Thyroid gland (tissue), 4 donors: ENCODE measurements around the gene EXOC4. TPM values are rescaled to one million over a fixed set of nuclear protein-coding genes. Genes with fewer than 3 reads are reported as not detected.
"Not testable (repeated sequence)": the region's sequence is repeated elsewhere in the genome, so short reads cannot be mapped to it uniquely, and the experiment has no call there.

ENCODE experiments used
- DNase-seq, 2 donors: peaks; one replicate each; pipeline ENCODE4 v3.0.0-alpha.2; 2019
- H3K27ac ChIP-seq, 3 donors: fragments of 200-600 bp; sonication (generic); 1 replicate in 2 of 3; 2 replicates in 1 of 3; pipeline ENCODE4 v1.5.1; 2016 to 2019; ENCODE audit warnings: mild to moderate bottlenecking in 1 of 3, moderate library complexity in 1 of 3
- H3K27me3 ChIP-seq: fragments of 200-600 bp; sonication (generic); one replicate; pipeline ENCODE4 v1.5.1; 2019
- H3K36me3 ChIP-seq, 2 donors: fragments of 200-600 bp; sonication (generic); one replicate each; pipeline ENCODE4 v1.5.1; 2016 to 2019
- H3K4me1 ChIP-seq, 2 donors: fragments of 200-600 bp; sonication (generic); one replicate each; pipeline ENCODE4 v1.5.1; 2017 to 2019
- H3K4me3 ChIP-seq, 3 donors: fragments of 200-600 bp; sonication (generic); replicated peaks in 1 of 3; 1 replicate in 2 of 3; 2 replicates in 1 of 3; pipeline ENCODE4 v1.5.1; 2016; ENCODE audit warnings: mild to moderate bottlenecking in 1 of 3
- H3K9me3 ChIP-seq: fragments of 200-600 bp; sonication (generic); one replicate; pipeline ENCODE4 v1.5.1; 2017
- POLR2A ChIP-seq, 2 donors: fragments of 450-650 bp; IDR thresholded peaks; one replicate each; pipeline ENCODE4 v1.6.1; 2017; ENCODE audit warnings: antibody characterized with exemption in 2 of 2, mild to moderate bottlenecking in 2 of 2, moderate library complexity in 1 of 2
- WGBS, 2 donors: methylation state at CpG; one replicate each; pipeline ENCODE4 v1.1.5; 2017; 5-methylcytosine and 5-hydroxymethylcytosine counted together
- intact Hi-C: fragments of 100-400 bp; cut with DNase I; formaldehyde crosslinking; loops from one replicate; pipeline ENCODE4 v1.15.1; 2023
- total RNA-seq, 4 donors: library from RNA; depleted of rRNA; stranded (reverse); fragments of >200 nt; gene quantifications; one replicate each; pipeline ENCODE4 v1.2.3, GENCODE V29; 2016
- TF ChIP-seq, protein P1 (sequence below), 6 experiments: fragments of 200-600 bp in 3 of 6; fragments of 450-650 bp in 3 of 6; sonication (generic) in 3 of 6; IDR thresholded peaks; one replicate each; pipeline ENCODE4 v1.5.1; 2016 to 2019; ENCODE audit warnings: antibody characterized with exemption in 6 of 6, mild to moderate bottlenecking in 2 of 6, inconsistent platforms in 1 of 6, moderate library complexity in 1 of 6

The EXOC4 gene
- total RNA-seq, 4 donors from 2014 or later: 74.0 to 116 (median 107) TPM

DNA sequence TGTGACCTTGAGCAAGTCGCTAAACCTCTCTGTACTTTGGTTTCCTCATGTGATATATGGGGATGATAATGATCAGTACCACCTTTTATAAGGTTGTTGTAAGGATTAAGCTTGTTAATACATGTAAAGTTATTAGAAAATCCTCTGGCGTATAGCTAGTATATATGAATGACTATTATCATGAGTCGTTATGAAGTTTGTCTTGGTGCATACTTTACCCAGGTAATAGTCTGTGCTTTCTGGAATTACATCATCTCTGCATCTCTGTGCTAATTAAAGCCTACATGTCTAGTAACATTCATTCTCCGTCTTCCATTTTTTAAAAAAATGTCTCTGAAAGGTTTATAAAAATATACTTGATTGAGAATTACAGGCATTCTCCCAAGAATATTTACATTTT, 524.8 kb downstream of the EXOC4 start:
- 96 to 98% methylated on average over 4 of the region's 4 CpGs for WGBS, 2 donors
- intact Hi-C loops: no loop called here
- no peaks in the 10 kb centered on the region for H3K36me3 ChIP-seq
- H3K4me3 ChIP-seq: no peak overlapping the region
- H3K27me3 ChIP-seq: no peaks in the 10 kb centered on the region
- H3K9me3 ChIP-seq: no peaks in the 10 kb centered on the region
- no peak for DNase-seq
- no peak for TF ChIP-seq POLR2A (IDR thresholded peaks at IDR 0.05)
- TF ChIP-seq, protein P1, sequence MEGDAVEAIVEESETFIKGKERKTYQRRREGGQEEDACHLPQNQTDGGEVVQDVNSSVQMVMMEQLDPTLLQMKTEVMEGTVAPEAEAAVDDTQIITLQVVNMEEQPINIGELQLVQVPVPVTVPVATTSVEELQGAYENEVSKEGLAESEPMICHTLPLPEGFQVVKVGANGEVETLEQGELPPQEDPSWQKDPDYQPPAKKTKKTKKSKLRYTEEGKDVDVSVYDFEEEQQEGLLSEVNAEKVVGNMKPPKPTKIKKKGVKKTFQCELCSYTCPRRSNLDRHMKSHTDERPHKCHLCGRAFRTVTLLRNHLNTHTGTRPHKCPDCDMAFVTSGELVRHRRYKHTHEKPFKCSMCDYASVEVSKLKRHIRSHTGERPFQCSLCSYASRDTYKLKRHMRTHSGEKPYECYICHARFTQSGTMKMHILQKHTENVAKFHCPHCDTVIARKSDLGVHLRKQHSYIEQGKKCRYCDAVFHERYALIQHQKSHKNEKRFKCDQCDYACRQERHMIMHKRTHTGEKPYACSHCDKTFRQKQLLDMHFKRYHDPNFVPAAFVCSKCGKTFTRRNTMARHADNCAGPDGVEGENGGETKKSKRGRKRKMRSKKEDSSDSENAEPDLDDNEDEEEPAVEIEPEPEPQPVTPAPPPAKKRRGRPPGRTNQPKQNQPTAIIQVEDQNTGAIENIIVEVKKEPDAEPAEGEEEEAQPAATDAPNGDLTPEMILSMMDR (IDR thresholded peaks at IDR 0.05): no peak
- no peak overlapping the region for H3K27ac ChIP-seq
- no peaks in the 10 kb centered on the region for H3K4me1 ChIP-seq

DNA sequence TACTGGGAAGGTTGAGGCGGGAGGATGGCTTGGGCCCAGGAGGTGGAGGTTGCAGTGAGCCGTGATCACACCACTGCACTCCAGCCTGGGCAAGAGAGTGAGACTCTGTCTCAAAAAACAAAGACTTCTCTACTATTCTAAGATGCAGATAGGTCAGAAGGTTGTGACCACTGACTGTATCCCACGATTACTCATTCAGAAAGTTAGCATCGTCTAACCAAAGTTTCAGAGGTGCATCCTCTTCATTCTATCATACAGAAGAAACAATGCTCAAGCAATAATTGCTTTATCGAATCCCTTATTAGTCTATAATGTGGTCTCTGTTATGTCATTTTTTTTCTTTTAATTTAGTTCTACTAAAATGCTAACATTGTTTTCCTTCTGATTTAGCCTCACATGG, 525.6 kb downstream of the EXOC4 start:
- no peaks in the 10 kb centered on the region for H3K4me1 ChIP-seq
- H3K4me3 ChIP-seq: no peak overlapping the region
- no peak for DNase-seq
- 88 to 97% methylated on average over 5 of the region's 5 CpGs for WGBS, 2 donors
- no peak overlapping the region for H3K27ac ChIP-seq
- intact Hi-C loops: no loop called here
- no peaks in the 10 kb centered on the region for H3K27me3 ChIP-seq
- TF ChIP-seq POLR2A (IDR thresholded peaks at IDR 0.05): no peak
- TF ChIP-seq, protein P1 (IDR thresholded peaks at IDR 0.05): no peak
- no peaks in the 10 kb centered on the region for H3K9me3 ChIP-seq
- no peaks in the 10 kb centered on the region for H3K36me3 ChIP-seq

DNA sequence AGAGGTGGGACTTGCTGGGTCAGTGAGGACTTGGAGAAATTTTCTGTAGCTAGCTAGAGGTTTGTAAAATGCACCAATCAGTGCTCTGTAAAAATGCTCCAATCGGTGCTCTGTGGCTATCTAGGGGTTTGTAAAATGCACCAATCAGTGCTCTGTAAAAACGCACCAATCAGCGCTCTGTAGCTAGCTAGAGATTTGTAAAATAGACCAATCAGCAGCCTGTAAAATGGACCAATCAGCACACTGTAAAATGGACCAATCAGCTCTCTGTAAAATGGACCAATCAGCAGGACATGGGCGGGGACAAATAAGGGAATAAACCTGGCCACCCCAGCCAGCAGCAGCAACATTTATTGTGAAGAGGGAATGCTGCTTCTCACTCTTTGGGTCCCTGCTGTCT, 526.7 kb downstream of the EXOC4 start:
- H3K27me3 ChIP-seq, H3K27ac ChIP-seq, H3K4me1 ChIP-seq, DNase-seq, H3K36me3 ChIP-seq, H3K4me3 ChIP-seq, intact Hi-C loops, H3K9me3 ChIP-seq: not testable (repeated sequence)
- 96 to 97% methylated on average over 4 of the region's 4 CpGs for WGBS, 2 donors

DNA sequence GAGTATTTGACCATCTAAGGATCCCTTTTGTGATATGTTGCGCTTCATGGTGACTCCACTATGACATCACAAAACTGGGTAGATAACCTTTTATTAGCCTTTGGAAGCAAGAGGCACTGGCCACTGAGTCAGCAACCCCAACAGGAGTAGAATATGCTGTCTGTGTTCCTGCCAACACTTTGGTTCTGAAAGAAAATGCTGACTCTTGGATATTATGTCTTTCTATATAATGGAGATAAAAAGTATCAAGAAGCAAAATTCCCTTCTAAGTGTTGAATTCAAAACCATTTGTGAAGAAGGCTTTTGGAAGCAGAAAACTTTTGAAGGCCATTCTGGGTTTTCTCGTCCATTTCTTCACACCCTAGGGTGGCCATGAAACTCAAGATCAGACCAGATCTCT, 528.0 kb downstream of the EXOC4 start:
- Histone ChIP-seq H3K36me3 (no peaks in the 10 kb centered on the region), H3K4me3 (no peak overlapping the region), H3K27me3 (no peaks in the 10 kb centered on the region), H3K27ac (no peak overlapping the region), H3K9me3 (no peaks in the 10 kb centered on the region), H3K4me1 (no peaks in the 10 kb centered on the region)
- no peak for DNase-seq
- TF ChIP-seq POLR2A (IDR thresholded peaks at IDR 0.05): no peak
- TF ChIP-seq, protein P1 (IDR thresholded peaks at IDR 0.05): no peak
- WGBS, 2 donors: 65 to 89% methylated on average over 2 of the region's 2 CpGs
- intact Hi-C loops: no loop called here

DNA sequence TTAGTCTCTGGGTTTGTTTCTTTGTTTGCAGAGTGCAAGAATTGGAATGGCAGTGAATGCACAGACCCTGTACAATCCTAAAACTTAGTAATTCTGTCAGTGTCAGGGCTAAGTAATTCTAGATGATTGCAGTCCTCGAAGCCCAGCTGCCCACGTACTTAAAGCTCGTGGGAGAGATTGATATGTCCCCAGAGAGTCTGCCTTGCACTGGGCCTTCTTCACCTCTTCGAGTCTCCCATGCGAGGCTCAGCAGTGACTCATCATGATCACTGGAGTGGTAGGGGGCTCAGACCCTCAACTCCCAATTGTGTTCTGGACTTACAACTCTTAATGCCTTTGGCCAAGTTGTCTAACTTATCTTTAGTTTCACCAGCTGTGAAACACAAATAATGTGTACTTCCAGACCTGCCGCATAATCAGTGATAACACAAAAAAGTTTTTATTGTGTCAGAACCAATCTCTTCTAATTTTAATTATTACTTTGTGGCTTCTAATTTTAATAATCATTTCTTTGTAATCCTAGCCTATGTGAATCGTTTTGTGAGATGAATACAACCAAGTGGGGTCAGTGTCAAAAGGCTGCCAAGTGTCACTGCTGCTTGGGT, 528.7 kb downstream of the EXOC4 start:
- Histone ChIP-seq H3K4me3 (no peak overlapping the region), H3K9me3 (no peaks in the 10 kb centered on the region), H3K36me3 (no peaks in the 10 kb centered on the region), H3K27me3 (no peaks in the 10 kb centered on the region), H3K27ac (no peak overlapping the region), H3K4me1 (no peaks in the 10 kb centered on the region)
- DNase-seq: no peak
- TF ChIP-seq, protein P1 (IDR thresholded peaks at IDR 0.05): no peak
- no peak for TF ChIP-seq POLR2A (IDR thresholded peaks at IDR 0.05)
- intact Hi-C loops: no loop called here
- WGBS, 2 donors: 84% methylated on average over 7 of the region's 7 CpGs

DNA sequence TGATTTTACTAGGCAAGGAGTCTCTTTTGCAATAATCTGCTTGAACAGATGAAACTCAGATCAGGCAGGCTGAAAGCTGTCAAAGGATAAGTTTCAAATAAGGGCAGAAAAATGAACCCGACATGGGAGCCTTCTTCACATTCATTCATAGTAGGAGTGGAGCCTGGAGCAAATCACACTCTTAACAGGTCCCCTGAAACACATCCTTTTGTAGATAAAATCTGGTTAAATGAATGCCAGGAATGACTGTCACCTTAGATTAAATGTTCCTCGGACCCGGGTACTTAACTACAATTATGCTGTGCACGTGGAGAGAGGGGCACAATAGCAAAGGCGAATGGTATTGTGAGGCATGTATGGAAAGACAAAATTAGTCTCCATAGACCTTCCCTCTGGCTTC, 529.6 kb downstream of the EXOC4 start:
- Histone ChIP-seq H3K4me3 (no peak overlapping the region), H3K4me1 (no peaks in the 10 kb centered on the region), H3K36me3 (no peaks in the 10 kb centered on the region), H3K27ac (no peak overlapping the region), H3K9me3 (no peaks in the 10 kb centered on the region), H3K27me3 (no peaks in the 10 kb centered on the region)
- 89 to 90% methylated on average over 5 of the region's 5 CpGs for WGBS, 2 donors
- TF ChIP-seq, protein P1 (IDR thresholded peaks at IDR 0.05): no peak
- no peak for TF ChIP-seq POLR2A (IDR thresholded peaks at IDR 0.05)
- no peak for DNase-seq
- intact Hi-C loops: no loop called here
